Thyroid gland (tissue), 4 donors: ENCODE measurements around the gene CELF4. TPM values are rescaled to one million over a fixed set of nuclear protein-coding genes. Genes with fewer than 3 reads are reported as not detected.

Experiments
- DNase-seq, 2 donors: peaks; one replicate each; pipeline ENCODE4 v3.0.0-alpha.2; 2019
- H3K27ac ChIP-seq, 3 donors: fragments of 200-600 bp; sonication (generic); 1 replicate in 2 of 3; 2 replicates in 1 of 3; pipeline ENCODE4 v1.5.1; 2016 to 2019; ENCODE audit warnings: mild to moderate bottlenecking in 1 of 3, moderate library complexity in 1 of 3
- H3K27me3 ChIP-seq: fragments of 200-600 bp; sonication (generic); one replicate; pipeline ENCODE4 v1.5.1; 2019
- H3K36me3 ChIP-seq, 2 donors: fragments of 200-600 bp; sonication (generic); one replicate each; pipeline ENCODE4 v1.5.1; 2016 to 2019
- H3K4me1 ChIP-seq, 2 donors: fragments of 200-600 bp; sonication (generic); one replicate each; pipeline ENCODE4 v1.5.1; 2017 to 2019
- H3K4me3 ChIP-seq, 3 donors: fragments of 200-600 bp; sonication (generic); replicated peaks in 1 of 3; 1 replicate in 2 of 3; 2 replicates in 1 of 3; pipeline ENCODE4 v1.5.1; 2016; ENCODE audit warnings: mild to moderate bottlenecking in 1 of 3
- H3K9me3 ChIP-seq: fragments of 200-600 bp; sonication (generic); one replicate; pipeline ENCODE4 v1.5.1; 2017
- CTCF ChIP-seq, 6 experiments: fragments of 200-600 bp in 3 of 6; fragments of 450-650 bp in 3 of 6; sonication (generic) in 3 of 6; IDR thresholded peaks; one replicate each; pipeline ENCODE4 v1.5.1; 2016 to 2019; ENCODE audit warnings: antibody characterized with exemption in 6 of 6, mild to moderate bottlenecking in 2 of 6, inconsistent platforms in 1 of 6, moderate library complexity in 1 of 6
- POLR2A ChIP-seq, 2 donors: fragments of 450-650 bp; IDR thresholded peaks; one replicate each; pipeline ENCODE4 v1.6.1; 2017; ENCODE audit warnings: antibody characterized with exemption in 2 of 2, mild to moderate bottlenecking in 2 of 2, moderate library complexity in 1 of 2
- WGBS, 2 donors: methylation state at CpG; one replicate each; pipeline ENCODE4 v1.1.5; 2017; 5-methylcytosine and 5-hydroxymethylcytosine counted together
- intact Hi-C: fragments of 100-400 bp; cut with DNase I; formaldehyde crosslinking; loops from one replicate; pipeline ENCODE4 v1.15.1; 2023
- total RNA-seq, 4 donors: library from RNA; depleted of rRNA; stranded (reverse); fragments of >200 nt; gene quantifications; one replicate each; pipeline ENCODE4 v1.2.3, GENCODE V29; 2016

Gene CELF4
- 1 to 10 TPM in 1 of 4 donors, not detected in 3; 4.3 TPM for total RNA-seq

GRCh38 chr18:37565101-37565976, at the start of gene CELF4:
TSS of gene CELF4 (minus strand) at chr18:37565798.
- TF ChIP-seq POLR2A (IDR thresholded peaks at IDR 0.05): no peak
- peak in 1 of 6 experiments; percentile 19 for TF ChIP-seq CTCF (IDR thresholded peaks at IDR 0.05)
- peak within 1 kb of the TSS in 2 of 3 donors; percentile 27 to 39 for H3K4me3 ChIP-seq
- intact Hi-C loops: no loop called here
- H3K9me3 ChIP-seq: no peaks in the 10 kb centered on the region
- H3K4me1 ChIP-seq: peaks cover 22 to 25% of the 10 kb centered on the region in 2 donors
- peak in 1 of 2 donors; percentile 8 for DNase-seq
- peaks cover 24% of the 10 kb centered on the region for H3K27me3 ChIP-seq
- no peak within 1 kb of the TSS for H3K27ac ChIP-seq
- no peaks in the 10 kb centered on the region for H3K36me3 ChIP-seq
- WGBS, 2 donors: 2 to 3% methylated on average over 53 to 57 of the region's 62 CpGs

GRCh38 chr18:37613253-37613565, 47.6 kb upstream of the CELF4 start:
- WGBS, 2 donors: 65 to 89% methylated on average over 1 of the region's 1 CpG
- Histone ChIP-seq H3K4me1 (no peaks in the 10 kb centered on the region), H3K27ac (no peak overlapping the region), H3K9me3 (no peaks in the 10 kb centered on the region), H3K27me3 (no peaks in the 10 kb centered on the region), H3K4me3 (no peak overlapping the region), H3K36me3 (no peaks in the 10 kb centered on the region)
- no peak for DNase-seq
- TF ChIP-seq POLR2A (IDR thresholded peaks at IDR 0.05): no peak
- no peak for TF ChIP-seq CTCF (IDR thresholded peaks at IDR 0.05)
- intact Hi-C loops: no loop called here

- Histone ChIP-seq H3K36me3 (no peaks in the 10 kb centered on the region), H3K27me3 (no peaks in the 10 kb centered on the region), H3K27ac (no peak overlapping the region), H3K4me1 (no peaks in the 10 kb centered on the region), H3K9me3 (no peaks in the 10 kb centered on the region), H3K4me3 (no peak overlapping the region)
- TF ChIP-seq POLR2A (IDR thresholded peaks at IDR 0.05): no peak
- TF ChIP-seq CTCF (IDR thresholded peaks at IDR 0.05): no peak
- intact Hi-C loops: no loop called here
- 58% methylated on average over 5 of the region's 5 CpGs for WGBS, 2 donors
- no peak for DNase-seq
These were observed 47.1 kb upstream of the CELF4 start for GRCh38 chr18:37612524-37613252.

- WGBS, 2 donors: 79 to 89% methylated on average over 5 of the region's 5 CpGs
- no peak for DNase-seq
These were observed 46.1 kb upstream of the CELF4 start for GRCh38 chr18:37611614-37612279.

GRCh38 chr18:37608876-37609275, 43.3 kb upstream of the CELF4 start:
- DNase-seq: no peak
- Histone ChIP-seq H3K9me3 (no peaks in the 10 kb centered on the region), H3K27me3 (no peaks in the 10 kb centered on the region), H3K4me3 (no peak overlapping the region), H3K27ac (no peak overlapping the region), H3K4me1 (no peaks in the 10 kb centered on the region), H3K36me3 (no peaks in the 10 kb centered on the region)
- WGBS, 2 donors: 93 to 96% methylated on average over 10 of the region's 10 CpGs
- intact Hi-C loops: no loop called here
- TF ChIP-seq POLR2A (IDR thresholded peaks at IDR 0.05): no peak
- TF ChIP-seq CTCF (IDR thresholded peaks at IDR 0.05): no peak

More at GRCh38 chr18:37611614-37612279, 46.1 kb upstream of the CELF4 start:
- intact Hi-C loops: no loop called here
- no peaks in the 10 kb centered on the region for H3K9me3 ChIP-seq
- no peak overlapping the region for H3K27ac ChIP-seq
- no peaks in the 10 kb centered on the region for H3K4me1 ChIP-seq
- H3K36me3 ChIP-seq: no peaks in the 10 kb centered on the region
- H3K27me3 ChIP-seq: no peaks in the 10 kb centered on the region
- H3K4me3 ChIP-seq: no peak overlapping the region
- no peak for TF ChIP-seq POLR2A (IDR thresholded peaks at IDR 0.05)
